Adrenal gland (tissue), 12 donors: ENCODE measurements around the gene TTC23L. TPM values are rescaled to one million over a fixed set of nuclear protein-coding genes. Genes with fewer than 3 reads are reported as not detected.
A peak's percentile ranks its signal among the peaks of the same experiment; 100 is the strongest.

Experiments used
- DNase-seq, 7 donors: peaks; one replicate each; pipeline ENCODE4 v3.0.0-alpha.2; 2019 to 2020
- H3K27ac ChIP-seq, 5 donors: fragments of 200-600 bp; sonication (generic) in 4 of 5; 1 replicate in 3 of 5; 2 replicates in 2 of 5; pipeline versions ENCODE4 v1.5.1 to v1.8.0; 2016 to 2020; ENCODE audit warnings: mild to moderate bottlenecking in 1 of 5
- H3K27me3 ChIP-seq: fragments of 200-600 bp; 2 replicates; pipeline ENCODE4 v1.8.0; 2021
- H3K36me3 ChIP-seq, 2 donors: fragments of 200-600 bp; replicated peaks in 1 of 2; 1 replicate in 1 of 2; 2 replicates in 1 of 2; pipeline versions ENCODE4 v1.5.1 to v1.8.0; 2018 to 2022
- H3K4me1 ChIP-seq, 2 donors: fragments of 200-600 bp; replicated peaks in 1 of 2; 1 replicate in 1 of 2; 2 replicates in 1 of 2; pipeline versions ENCODE4 v1.5.1 to v1.8.0; 2018 to 2021
- H3K4me3 ChIP-seq, 4 donors: fragments of 200-600 bp; sonication (generic) in 3 of 4; one replicate each; pipeline ENCODE4 v1.5.1; 2016 to 2018
- H3K9me3 ChIP-seq, 3 donors: fragments of 200-600 bp; sonication (generic) in 1 of 3; replicated peaks in 1 of 3; 1 replicate in 2 of 3; 2 replicates in 1 of 3; pipeline versions ENCODE4 v1.5.1 to v1.8.0; 2016 to 2021
- CTCF ChIP-seq, 6 experiments: fragments of 450-650 bp in 4 of 6; fragments of 200-600 bp in 2 of 6; sonication (generic) in 1 of 6; IDR thresholded peaks; 1 replicate in 5 of 6; 2 replicates in 1 of 6; pipeline versions ENCODE4 v1.5.1 to v1.8.0; 2016 to 2021; ENCODE audit warnings: antibody characterized with exemption in 6 of 6, mild to moderate bottlenecking in 2 of 6, moderate library complexity in 1 of 6
- POLR2A ChIP-seq, 2 donors: fragments of 450-650 bp; IDR thresholded peaks; one replicate each; pipeline ENCODE4 v1.6.1; 2017; ENCODE audit warnings: antibody characterized with exemption in 2 of 2, mild to moderate bottlenecking in 2 of 2, moderate library complexity in 1 of 2
- WGBS, 4 donors: extraction: QIAGEN DNeasy Blood & Tissue Kit in 2 of 4; methylation state at CpG; one replicate each; pipeline versions ENCODE4 v1.1.5 to v1.1.7; 2013 to 2017; 5-methylcytosine and 5-hydroxymethylcytosine counted together
- intact Hi-C, 2 donors: fragments of 100-400 bp; cut with DNase I; formaldehyde crosslinking; loops; one replicate each; pipeline versions ENCODE4 v1.14.1 to v1.15.0; 2022 to 2023
- polyA plus RNA-seq, 3 donors: library from polyadenylated mRNA; stranded (reverse); fragments of 200-250 nt in 2 of 3; fragments of 350-450 nt in 1 of 3; fragmentation: Illumina TruSeq in 1 of 3; extraction: RNeasy Lipid Tissue Mini Kit (QIAGEN cat#74804) in 1 of 3; gene quantifications; one replicate each; pipeline ENCODE4 v1.2.3, GENCODE V29; 2013 to 2014
- total RNA-seq, 9 donors: library from RNA; depleted of rRNA in 4 of 9; stranded (reverse); fragments of >200 nt in 4 of 9; fragments of 120-200 nt in 1 of 9; fragmentation: NEBNext Ultra II Directional in 1 of 9; extraction: Animal tissue kit (Norgen Biotek cat#: 25700) in 1 of 9; gene quantifications; one replicate each; pipeline versions ENCODE4 v1.1.0 to v1.2.4, GENCODE V29; 2013 to 2023
- donor health status: healthy with polysubstance abuse.
- donor health status: Bipolar disorder and iron deficiency.
- donor health status: DM: yes; HTN: yes; CAD: no.
- donor health status: DM: no; HTN: no; CAD: no.
- donor health status: DM: no; HTN: no; CAD: no.
- donor health status: DM: yes; HTN: yes; CAD: no.

TTC23L gene
- total and polyA plus RNA-seq, 12 donors = 0.40 to 4.8 (median 2.9) TPM; not detected in 2

- H3K27ac ChIP-seq = no peak overlapping the region
- TF ChIP-seq CTCF (IDR thresholded peaks at IDR 0.05) (no peak), POLR2A (IDR thresholded peaks at IDR 0.05) (no peak)
- H3K36me3 ChIP-seq = peaks cover 0 to 54% of the 10 kb centered on the region in 2 donors
- H3K27me3 ChIP-seq = no peaks in the 10 kb centered on the region
- H3K4me3 ChIP-seq = no peak overlapping the region
- WGBS, 4 donors = 89 to 95% (median 93%) methylated on average over 3 of the region's 3 CpGs
- intact Hi-C loops = no loop called here
- H3K9me3 ChIP-seq = no peaks in the 10 kb centered on the region
- DNase-seq = no peak
- H3K4me1 ChIP-seq = peaks cover 0 to 26% of the 10 kb centered on the region in 2 donors
These were observed 87.4 kb downstream of the TTC23L start for GRCh38 chr5:34926318-34926888.

DNA sequence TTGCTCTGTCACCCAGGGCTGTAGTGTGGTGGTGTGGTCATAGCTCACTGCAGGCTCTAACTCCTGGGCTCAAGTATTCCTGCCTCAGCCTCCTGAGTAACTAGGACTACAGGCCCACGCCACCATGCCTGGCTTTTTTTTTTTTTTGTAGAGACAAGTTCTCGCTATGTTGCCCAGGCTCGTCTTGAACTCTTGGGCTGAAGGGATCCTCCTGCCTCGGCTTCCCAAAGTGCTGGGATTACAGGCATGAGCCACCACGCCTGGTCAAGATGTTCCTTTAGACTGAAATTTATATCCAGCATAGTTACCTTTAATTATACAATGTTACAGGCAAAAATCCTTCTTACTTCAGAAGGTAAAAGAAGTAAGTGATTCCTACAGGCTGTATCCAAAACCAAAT lies 88.8 kb downstream of the TTC23L start:
- DNase-seq = no peak
- intact Hi-C loops = no loop called here
- Histone ChIP-seq H3K9me3 (no peaks in the 10 kb centered on the region), H3K36me3 (peaks cover 0 to 41% of the 10 kb centered on the region in 2 donors), H3K27me3 (no peaks in the 10 kb centered on the region), H3K27ac (no peak overlapping the region), H3K4me3 (no peak overlapping the region), H3K4me1 (peaks cover 0 to 32% of the 10 kb centered on the region in 2 donors)
- WGBS, 4 donors = 93 to 99% (median 97%) methylated on average over 4 to 5 of the region's 5 CpGs
- TF ChIP-seq CTCF (IDR thresholded peaks at IDR 0.05) = no peak
- no peak for TF ChIP-seq POLR2A (IDR thresholded peaks at IDR 0.05)

DNA sequence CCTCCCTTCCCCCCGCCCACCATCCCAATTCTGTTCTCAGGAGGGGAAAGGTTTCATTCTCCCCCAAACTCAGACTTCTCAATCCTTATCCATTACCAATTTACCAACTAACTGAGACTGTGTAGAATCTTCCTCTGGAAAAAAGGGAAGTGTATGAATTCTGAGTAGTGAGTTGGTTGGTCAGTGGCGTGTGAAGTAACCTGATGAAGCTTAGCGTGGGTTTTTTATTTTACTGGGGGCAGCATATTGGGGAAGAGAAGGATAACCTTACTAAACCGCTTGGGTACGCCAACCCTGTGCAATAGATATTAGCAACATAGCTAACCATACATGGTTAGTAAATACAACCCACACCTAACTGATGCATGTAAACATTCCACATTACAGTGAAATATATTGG lies 89.3 kb downstream of the TTC23L start:
- no peaks in the 10 kb centered on the region for H3K27me3 ChIP-seq
- H3K4me1 ChIP-seq = peaks cover 0 to 32% of the 10 kb centered on the region in 2 donors
- no peak overlapping the region for H3K4me3 ChIP-seq
- no peak overlapping the region for H3K27ac ChIP-seq
- WGBS, 4 donors = 78 to 94% (median 92%) methylated on average over 5 of the region's 5 CpGs
- no peaks in the 10 kb centered on the region for H3K9me3 ChIP-seq
- peaks cover 0 to 36% of the 10 kb centered on the region in 2 donors for H3K36me3 ChIP-seq
- TF ChIP-seq POLR2A (IDR thresholded peaks at IDR 0.05) (no peak), CTCF (IDR thresholded peaks at IDR 0.05) (no peak)
- intact Hi-C loops = no loop called here
- no peak for DNase-seq

- Histone ChIP-seq H3K27me3 (no peaks in the 10 kb centered on the region), H3K4me3 (peak within 1 kb of the TSS; percentile 78 to 95 (median 80)), H3K36me3 (peaks cover 0 to 26% of the 10 kb centered on the region in 2 donors), H3K9me3 (no peaks in the 10 kb centered on the region), H3K4me1 (peaks cover 0 to 24% of the 10 kb centered on the region in 2 donors), H3K27ac (peak within 1 kb of the TSS; percentile 80 to 97 (median 97))
- no peak for TF ChIP-seq CTCF (IDR thresholded peaks at IDR 0.05)
- TF ChIP-seq POLR2A (IDR thresholded peaks at IDR 0.05) = peak; percentile 43 to 58
- DNase-seq = peak; percentile 97 to 99 (median 98)
- WGBS, 4 donors = 0 to 1% (median 1%) methylated on average over 31 to 63 of the region's 63 CpGs
- intact Hi-C loops = no loop called here
These were observed 90.3 kb downstream of the TTC23L start, which contains the start of gene DNAJC21 for GRCh38 chr5:34929134-34929719. Gene DNAJC21 (plus strand): TSS chr5:34929559. CDS start chr5:34929820, 261 bp downstream.
